Posterior vena cava (tissue), 2 donors: ENCODE measurements around the gene GNA12. TPM values are rescaled to one million over a fixed set of nuclear protein-coding genes. Genes with fewer than 3 reads are reported as not detected.
"Not testable (repeated sequence)": the region's sequence is repeated elsewhere in the genome, so short reads cannot be mapped to it uniquely, and the experiment has no call there.

ENCODE experiments used
- DNase-seq: peaks from one replicate; pipeline ENCODE4 v3.0.0-alpha.2; 2020; ENCODE audit warnings: low spot score
- intact Hi-C, 2 donors: fragments of 100-400 bp; cut with DNase I; formaldehyde crosslinking; loops; one replicate each; pipeline versions ENCODE4 v1.14.1 to v1.14.2; 2022 to 2023
- total RNA-seq, 2 donors: library from RNA; stranded (reverse); fragmentation: NEBNext Ultra II Directional; extraction: Animal tissue kit (Norgen Biotek cat#: 25700); gene quantifications; one replicate each; pipeline ENCODE4 v1.2.1, GENCODE V29; 2021
- donor health status: DM: yes; HTN: yes; CAD: no.
- donor health status: DM: yes; HTN: yes; CAD: no.

Gene GNA12
- total RNA-seq, 2 donors from 2014 or later = 59.8 to 65.8 TPM

DNA sequence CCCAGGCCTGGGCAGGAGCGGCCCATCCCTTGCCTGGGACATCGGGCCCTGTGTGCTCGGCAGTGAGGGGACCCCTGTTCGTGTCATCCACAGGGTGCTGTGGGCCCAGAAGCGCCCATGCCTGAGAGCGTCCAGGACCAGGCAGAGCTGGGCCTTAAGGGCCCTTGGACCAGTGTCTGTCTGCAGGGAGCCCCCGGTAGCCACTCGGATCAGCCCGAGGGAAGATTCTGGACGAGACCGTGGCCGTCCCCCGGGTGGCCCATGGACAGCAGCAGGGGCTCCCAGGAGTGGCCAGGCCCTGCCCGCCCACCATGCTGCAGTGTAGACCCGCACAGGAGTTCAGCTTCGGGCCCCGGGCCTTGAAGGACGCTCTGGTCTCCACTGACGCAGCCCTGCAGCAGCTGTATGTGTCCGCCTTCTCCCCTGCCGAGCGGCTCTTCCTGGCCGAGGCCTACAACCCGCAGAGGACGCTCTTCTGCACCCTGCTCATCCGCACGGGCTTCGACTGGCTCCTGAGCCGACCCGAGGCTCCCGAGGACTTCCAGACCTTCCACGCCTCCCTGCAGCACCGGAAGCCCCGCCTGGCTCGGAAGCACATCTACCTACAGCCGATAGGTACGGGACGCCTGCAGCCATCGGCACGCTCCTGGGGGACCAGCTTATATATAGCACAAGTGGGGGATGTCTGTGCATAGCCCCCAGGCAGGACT lies 143.8 kb downstream of the GNA12 start:
- DNase-seq = no peak
- intact Hi-C loops = loop anchor here in 1 of 2 donors (10.0 kb wide), 1 partner anchor 125 kb away; no protein-coding TSS in a partner anchor

DNA sequence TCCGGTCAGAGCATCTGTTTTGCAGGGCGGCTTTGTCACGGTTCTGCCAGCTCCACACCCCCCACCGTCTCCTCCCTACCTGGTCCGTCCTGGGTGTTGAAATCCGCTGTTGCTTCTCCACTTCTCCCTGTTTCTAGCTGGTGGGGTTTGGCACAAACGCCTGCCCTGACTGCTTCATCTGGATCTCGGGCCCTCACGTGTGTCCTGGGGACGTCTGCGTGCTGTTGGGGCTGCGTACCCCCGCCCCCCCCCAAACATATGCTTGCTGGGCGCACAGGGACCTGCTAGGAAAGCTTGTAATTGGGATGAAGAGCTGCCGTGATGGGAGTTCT lies 144.9 kb downstream of the GNA12 start:
- DNase-seq = no peak
- intact Hi-C loops = no loop called here

DNA sequence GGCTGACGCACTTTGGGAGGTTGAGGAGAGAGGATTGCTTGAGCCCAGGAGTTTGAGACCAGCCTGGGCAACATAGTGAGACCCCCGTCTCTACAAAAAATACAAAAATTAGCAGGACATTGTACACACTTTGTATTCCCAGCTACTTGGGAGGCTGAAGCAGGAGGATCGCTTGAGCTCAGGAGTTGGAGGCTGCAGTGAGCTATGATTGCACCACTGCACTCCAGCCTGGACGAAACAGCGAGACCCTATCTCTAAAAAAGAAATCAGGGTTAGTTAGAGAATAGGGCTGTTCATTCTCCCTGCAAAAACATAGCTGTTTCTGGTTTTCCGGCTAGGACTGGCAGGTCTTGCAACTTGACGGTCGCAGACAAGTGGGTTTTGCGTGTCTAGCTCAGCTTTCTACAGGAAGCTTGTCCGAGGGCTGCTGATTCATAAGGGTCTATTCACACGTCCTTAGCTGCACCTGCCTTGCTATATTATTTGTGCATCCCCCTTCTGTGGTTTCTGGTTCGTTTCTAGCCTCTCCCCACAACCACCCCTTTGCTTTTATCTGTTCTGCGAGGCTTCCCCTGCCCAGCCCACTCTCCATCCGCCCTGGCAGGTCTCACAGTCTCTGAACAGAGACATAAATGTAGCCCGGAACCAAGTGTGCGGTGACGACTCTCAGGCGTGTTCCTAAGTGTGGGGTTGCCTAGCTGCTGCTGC lies 145.4 kb downstream of the GNA12 start:
- DNase-seq = no peak
- intact Hi-C loops = no loop called here

DNA sequence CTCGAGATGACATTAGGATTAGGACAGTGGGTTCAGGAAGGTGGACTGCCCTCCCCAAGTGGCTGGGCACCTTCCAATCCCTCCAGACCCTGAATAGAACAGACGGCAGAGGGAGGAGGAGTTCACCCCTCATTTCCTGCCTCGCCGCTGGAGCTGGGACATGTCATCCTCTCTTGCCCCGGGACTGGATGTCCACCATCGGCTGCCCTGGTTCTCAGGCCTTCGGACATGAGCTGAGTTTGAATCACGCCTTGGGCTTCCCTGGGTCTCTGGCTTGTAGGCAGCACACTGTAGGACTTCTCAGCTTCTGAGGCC lies 150.0 kb downstream of the GNA12 start:
- intact Hi-C loops, DNase-seq: not testable (repeated sequence)

DNA sequence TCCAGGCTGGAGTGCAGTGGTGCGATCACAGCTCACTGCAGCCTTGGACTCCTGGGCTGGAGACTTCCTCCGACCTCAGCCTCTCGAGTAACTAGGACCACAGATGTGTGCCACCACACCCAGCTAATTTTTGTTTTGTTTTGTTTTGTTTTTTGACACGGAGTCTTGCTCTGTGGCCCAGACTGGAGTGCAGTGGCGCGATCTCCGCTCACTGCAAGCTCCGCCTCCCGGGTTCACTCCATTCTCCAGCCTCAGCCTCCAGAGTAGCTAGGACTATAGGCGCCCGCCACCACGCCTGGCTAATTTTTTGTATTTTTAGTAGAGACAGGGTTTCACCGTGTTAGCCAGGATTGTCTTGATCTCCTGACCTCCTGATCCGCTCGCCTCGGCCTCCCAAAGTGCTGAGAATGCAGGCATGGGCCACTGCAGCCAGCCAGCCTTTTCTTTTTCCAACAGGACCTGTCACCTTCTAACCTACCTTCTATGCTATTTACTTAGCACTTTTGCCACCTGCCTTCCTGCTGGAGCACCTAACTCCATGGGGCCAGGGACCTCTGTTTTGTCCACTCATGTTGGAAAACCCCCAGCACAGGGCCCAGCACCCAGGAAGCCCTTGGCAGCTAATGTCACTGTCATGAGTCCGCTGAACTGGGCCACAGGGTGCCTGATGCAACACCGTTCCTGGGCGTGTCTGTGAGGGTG lies 150.5 kb downstream of the GNA12 start:
- intact Hi-C loops, DNase-seq: not testable (repeated sequence)

DNA sequence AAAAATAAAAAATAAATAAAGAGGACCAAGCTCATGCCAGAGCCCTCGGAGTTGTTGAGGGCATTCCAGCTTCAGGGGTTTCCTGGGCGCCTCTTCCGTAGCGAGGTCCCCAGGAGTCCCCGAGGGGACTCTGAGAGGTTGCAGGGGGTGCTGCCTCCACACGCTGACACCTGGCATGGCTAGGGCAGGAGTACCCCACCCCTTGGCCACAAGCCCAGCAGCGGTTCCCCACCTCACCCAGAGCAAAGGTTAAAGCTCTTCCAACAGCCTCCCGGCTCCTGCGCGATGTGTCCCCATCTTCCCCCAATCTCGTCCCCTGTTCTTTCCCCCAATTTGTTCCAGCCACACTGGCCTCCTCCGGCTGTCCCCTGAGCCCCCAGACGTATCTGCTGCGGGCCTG lies 151.6 kb downstream of the GNA12 start:
- DNase-seq = no peak
- intact Hi-C loops = no loop called here

DNA sequence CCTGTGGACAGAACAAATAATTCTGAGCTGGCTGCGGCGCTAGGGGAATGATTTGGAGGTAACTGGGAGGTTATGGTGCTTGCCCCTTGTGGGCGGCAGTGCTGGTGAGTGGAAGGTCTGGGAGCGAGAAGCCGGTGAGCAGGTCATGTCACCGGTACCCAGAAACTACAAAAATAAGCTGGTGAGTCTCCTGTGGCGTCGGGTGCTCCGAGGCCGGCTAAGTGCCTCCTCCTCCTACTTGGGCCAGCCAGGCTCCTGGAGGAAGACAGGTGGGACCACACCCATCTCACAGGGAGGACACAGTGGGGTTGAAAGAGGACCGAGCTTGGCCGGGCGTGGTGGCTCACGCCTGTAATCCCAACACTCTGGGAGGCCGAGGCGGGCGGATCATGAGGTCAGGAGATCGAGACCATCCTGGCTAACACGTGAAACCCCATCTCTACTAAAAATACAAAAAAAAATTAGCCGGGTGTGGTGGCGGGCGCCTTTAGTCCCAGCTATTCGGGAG lies 152.1 kb downstream of the GNA12 start:
- intact Hi-C loops, DNase-seq: not testable (repeated sequence)

DNA sequence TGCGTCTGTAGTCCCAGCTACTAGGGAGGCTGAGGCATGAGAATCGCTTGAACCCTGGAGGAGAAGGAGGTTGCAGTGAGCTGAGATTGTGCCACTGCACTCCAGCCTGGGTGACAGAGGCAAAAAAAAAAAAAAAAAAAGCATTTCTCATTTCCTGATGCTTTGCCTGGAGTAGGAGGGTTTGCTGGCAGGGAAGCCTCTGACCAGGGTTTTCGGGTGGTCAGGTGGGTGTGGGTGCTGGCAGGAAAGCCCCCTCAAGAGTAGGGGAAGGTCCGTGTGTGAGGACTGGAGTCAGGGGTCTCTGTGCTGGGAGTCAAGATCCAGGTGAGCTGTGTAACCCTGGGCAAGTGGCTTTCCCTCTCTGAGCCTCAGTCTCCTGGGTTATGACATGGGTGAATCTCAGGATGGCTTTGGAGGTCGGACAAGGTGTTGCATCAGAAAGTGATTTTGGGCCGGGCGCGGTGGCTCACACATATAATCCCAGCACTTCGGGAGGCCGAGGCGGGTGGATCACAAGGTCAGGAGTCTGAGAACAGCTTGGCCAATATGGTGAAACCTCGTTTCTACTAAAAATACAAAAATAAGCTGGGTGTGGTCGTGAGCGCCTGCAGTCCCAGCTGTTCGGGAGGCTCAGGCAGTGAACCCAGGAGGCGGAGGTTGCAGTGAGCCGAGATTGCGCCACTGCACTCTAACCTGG lies 152.9 kb downstream of the GNA12 start:
- intact Hi-C loops = no loop called here
- no peak for DNase-seq

DNA sequence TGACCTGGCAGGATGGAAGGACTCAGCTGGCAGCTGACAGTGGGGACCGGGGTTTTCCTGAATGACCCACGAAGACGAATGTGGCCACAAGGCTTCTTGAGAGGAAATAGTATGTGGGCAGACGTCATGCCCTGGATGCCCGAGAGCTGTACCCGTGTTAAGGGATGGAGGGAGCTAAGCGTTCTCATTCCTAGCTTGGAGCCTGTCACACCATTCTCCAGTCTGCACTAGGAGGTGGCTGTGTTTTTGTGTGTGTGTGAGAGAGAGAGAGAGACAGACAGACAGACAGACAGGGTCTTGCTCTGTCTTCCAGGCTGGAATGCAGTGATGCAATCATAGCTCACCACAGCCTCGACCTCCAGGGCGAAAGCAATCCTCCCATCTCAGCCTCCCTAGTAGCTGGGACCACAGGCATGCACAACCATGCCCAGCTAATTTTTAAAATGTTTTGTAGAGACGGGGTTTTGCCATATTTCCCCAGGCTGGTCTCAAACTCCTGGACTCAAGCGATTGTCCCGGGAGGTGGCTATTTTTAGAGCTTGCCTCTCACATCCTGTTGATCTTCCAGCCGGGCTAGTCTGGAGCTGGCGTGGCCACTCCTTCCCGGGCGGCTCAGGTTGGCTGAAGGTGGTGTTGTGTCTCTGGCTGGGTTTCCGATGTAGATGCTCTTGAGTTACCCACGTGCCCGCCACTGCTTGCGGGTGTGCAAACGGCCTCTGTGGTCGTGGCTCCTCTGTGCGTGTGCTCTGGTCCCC lies 154.0 kb downstream of the GNA12 start:
- DNase-seq = no peak
- intact Hi-C loops = loop anchor here in 1 of 2 donors (10.0 kb wide), 1 partner anchor 235 kb away; no protein-coding TSS in a partner anchor

DNA sequence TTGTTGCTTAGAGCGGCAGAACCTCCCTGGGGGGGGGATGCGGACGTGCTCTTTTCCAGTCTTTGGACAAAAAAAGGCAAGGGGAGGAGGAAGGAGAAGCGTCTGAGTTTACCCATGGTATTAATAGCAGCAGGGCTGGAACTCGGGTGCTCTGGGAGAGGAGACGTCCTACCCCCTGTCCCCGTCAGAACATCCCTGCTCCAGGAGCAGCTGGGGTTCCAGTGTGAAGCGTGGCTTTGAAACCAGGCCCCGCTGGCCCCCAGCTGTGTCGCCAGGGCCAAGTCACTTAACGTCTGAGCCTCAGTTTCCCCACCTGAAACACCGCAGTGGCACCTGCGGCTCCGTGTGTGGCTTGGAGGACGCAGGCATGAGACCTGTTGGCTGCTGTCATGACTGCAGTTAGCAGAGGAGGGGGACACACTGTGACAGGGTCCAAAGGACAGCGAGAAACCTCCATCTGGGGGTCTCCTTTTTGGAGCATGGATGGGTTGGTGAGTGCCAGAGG lies 154.7 kb downstream of the GNA12 start:
- intact Hi-C loops = loop anchor here in 1 of 2 donors (10.0 kb wide), 1 partner anchor 235 kb away; no protein-coding TSS in a partner anchor
- DNase-seq = no peak

DNA sequence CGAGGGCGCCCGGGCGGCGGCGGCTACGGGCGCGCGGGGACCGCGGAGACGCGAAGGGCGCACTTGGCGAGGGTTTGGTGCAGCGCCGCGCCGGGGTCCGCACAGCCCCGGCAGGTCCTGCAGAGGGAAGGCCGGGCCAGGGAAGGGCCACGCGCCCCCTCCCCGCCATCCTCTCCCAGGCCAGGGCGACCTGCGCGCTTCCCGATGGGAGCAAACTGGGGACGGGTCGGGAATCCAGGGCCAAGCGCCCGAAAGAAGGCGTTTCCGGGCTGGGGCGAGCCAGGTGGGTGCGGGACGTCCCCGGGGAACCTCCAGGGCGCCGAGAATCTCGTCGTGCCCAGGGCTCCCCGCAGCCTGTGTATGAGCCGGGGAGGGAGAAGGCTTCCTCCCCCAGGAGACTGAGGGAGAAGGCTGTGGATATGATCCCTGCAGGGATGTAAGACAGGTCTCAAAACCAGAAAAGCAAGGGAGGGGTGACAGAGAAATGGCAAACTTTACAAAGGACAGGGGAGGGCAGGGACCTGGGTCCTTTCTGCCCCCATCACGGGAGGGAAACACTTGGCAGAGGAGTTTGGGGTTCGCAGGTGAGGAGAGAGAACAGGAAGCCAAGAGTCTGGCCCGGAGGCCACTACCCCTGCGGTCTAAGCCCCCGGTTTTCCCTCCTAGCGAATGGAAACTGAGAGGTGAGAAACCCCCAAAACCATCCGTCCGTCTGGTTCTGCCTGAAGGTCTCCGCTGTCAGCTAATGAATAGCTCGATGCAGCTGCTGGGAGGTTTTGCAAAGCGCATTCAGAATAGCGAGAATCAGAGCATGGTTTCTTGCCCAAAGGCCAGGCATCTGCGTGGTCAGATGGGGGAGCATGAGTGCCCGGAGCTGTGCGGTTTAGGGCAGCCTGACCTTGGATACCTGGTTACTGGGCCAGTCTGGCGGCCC lies 155.4 kb downstream of the GNA12 start:
- DNase-seq = no peak
- intact Hi-C loops = loop anchor here in 1 of 2 donors (10.0 kb wide), 1 partner anchor 234 kb away; no protein-coding TSS in a partner anchor

DNA sequence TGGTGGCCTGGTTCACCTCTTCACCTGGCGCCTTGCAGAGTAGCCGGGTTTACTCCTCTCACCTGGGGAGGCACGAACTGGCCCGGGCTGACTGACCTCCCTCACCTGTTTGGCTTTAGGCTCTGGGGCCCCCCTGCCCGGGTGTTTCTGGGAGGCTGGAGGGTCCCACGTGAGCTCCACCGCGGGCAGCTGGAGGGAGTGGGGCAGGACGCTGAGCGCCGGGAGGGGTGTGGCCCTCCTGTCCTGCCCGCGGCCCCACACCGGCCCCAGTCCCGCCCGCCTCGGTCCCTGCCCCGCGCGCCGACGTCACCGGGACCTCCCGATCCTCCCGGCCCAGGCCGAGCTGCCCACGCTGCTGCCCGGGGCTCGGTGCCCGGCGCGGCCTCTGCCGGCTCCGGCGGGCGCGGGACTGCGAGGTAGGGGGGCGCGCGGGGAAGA lies 156.2 kb downstream of the GNA12 start, which contains the start of gene AMZ1:
TSS of gene AMZ1 (plus strand) at position 322 of the 438 bp plus-strand sequence. CDS start 12,250 bp downstream, outside the sequence.
- DNase-seq = no peak
- intact Hi-C loops = loop anchor here in 1 of 2 donors (10.0 kb wide), 1 partner anchor 233 kb away; no protein-coding TSS in a partner anchor

DNA sequence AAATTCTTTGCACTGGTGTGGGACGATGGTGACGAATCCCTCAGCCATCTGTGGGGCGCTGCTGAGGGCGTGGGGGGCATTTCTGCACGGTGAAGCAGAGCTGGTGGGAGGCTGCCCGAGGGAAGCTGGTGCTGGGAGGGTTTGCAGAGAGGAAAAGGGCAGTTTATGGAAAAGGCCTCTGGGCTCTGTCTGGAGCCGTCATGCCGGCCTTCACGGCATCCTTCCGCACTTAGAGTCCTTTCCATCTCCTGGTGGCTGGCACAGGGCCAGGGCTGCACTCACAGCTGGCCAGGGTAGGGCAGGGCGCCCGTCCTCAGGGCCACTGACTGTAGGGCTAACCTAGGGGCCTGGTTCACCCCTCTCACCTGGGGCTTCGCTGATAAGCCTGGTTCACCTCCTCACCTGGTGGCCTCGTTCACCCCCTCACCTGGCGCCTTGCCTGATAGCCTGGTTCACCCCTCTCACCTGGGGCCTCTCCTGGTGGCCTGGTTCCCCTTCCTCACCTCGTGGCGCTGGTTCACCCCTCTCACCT lies 156.7 kb downstream of the GNA12 start:
- no peak for DNase-seq
- intact Hi-C loops = loop anchor here in 1 of 2 donors (10.0 kb wide), 1 partner anchor 233 kb away; no protein-coding TSS in a partner anchor

DNA sequence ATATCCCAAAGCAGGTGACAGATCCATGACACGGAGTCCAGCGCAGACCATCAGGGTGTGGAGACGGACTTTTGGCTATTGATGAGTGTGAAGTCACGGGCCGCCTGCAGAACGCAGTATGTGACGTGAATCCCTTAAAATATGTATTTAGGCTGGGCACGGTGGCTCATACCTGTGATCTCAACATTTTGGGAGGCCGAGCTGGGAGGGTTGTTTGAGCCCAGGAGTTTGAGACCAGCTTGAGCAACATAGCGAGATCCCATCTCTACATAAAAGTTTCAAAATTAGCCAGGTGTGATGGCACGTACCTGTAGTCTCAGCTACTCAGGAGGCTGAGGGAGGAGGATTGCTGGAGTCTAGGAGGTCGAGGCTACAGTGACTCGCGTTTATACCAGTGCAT lies 158.0 kb downstream of the GNA12 start:
- intact Hi-C loops = loop anchor here in 1 of 2 donors (10.0 kb wide), 1 partner anchor 231 kb away; no protein-coding TSS in a partner anchor
- DNase-seq = no peak

DNA sequence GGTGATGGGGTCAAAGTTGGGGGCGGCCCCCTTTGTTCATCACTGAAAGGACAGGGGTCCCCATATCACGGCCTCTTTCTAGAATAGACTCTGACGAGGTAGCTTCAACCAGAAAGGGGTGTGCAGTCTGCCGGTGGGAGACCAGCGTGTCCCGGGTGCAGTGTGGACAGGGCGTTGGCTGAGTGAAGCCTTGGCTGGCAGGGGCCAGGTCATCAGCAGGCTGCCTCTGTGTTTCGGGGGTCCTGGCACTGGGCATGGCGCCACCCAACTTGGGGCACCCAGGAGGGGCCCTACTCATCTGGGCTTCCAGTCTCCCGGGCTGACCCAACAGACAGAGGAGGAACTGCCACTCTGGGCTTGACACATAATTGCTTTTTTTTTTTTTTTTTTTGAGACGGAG lies 159.6 kb downstream of the GNA12 start:
- no peak for DNase-seq
- intact Hi-C loops = loop anchor here (5.0 to 10.0 kb wide), 2 partner anchors 117 to 230 kb away; no protein-coding TSS in a partner anchor

DNA sequence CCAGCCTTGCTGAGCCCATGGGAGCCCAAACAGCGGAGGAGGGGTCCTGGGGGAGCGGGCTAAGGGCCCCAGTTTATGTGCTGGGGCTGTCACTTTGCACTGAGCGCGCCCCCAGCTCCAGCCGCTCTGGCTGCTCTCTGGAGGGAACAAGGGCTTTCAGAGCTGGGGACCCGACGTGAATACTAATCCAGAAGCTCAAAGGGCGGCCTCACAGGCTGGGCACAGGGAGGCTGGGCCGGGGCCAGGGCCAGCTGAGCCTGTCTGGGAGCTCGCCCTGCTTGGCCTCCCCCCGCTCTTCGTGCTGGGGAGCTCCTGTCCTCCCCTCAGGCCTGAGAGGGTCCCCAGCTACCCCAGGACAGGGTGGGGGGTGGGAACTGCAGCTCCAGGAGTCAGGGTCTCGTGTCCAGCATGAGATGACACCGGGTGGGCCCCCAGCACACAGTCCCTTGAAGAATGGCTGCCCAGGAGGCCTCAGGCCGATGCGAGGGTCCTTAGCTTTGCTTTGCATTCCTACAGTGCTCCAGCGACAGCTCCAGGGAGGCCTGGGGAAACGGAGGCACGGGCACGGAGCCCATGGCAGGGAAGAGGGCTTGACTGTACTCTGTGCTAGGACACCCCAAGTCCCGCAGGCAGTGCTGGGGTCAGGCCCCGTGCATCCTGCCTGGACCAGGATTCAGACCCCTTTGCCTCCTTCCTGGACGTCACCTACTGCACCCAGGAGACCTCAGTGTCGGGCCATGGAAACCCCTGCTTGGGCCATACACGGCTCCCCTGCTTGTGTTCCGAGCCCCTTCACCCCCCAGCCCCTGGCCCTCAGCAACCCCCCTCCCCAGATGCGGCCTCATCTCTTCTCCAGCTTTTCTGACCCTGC lies 161.9 kb downstream of the GNA12 start:
- no peak for DNase-seq
- intact Hi-C loops = loop anchor here (5.0 to 10.0 kb wide), 2 partner anchors 115 to 227 kb away; no protein-coding TSS in a partner anchor
